Stimulated activated CD4-positive, alpha-beta T cell treated with anti-CD3 and anti-CD28 coated beads, Interleukin-4, amount 100 ng/mL, for 4 hours (primary cell): ENCODE data around the gene ADSS2.
"Not testable (repeated sequence)": the region's sequence is repeated elsewhere in the genome, so short reads cannot be mapped to it uniquely, and the experiment has no call there.

ENCODE experiments used
- DNase-seq, 2 experiments: peaks; one replicate each; pipeline ENCODE4 v3.0.0-alpha.2; 2020

The ADSS2 gene

GRCh38 chr1:244394826-244395765, 56.6 kb downstream of the ADSS2 start:
- DNase-seq = no peak

DNA sequence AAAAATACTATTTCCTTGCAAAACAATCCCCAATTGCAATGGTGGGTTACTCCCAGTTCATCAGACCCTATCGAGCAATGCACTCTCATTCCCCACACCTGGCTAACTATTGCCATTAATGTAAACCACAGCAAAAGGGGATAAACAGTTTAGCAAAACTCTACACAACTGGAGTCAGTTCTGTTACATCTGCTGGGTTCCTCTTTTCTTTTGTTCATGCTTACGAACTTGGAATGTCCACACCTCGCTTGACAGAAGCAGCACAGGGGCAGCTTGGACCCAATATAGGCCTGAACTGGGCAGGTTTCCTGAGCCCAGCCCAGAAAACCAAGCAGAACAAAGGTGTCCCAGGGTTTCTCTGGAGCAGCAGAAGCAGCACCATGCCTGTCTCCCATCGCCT, 57.4 kb downstream of the ADSS2 start:
- no peak for DNase-seq

DNA sequence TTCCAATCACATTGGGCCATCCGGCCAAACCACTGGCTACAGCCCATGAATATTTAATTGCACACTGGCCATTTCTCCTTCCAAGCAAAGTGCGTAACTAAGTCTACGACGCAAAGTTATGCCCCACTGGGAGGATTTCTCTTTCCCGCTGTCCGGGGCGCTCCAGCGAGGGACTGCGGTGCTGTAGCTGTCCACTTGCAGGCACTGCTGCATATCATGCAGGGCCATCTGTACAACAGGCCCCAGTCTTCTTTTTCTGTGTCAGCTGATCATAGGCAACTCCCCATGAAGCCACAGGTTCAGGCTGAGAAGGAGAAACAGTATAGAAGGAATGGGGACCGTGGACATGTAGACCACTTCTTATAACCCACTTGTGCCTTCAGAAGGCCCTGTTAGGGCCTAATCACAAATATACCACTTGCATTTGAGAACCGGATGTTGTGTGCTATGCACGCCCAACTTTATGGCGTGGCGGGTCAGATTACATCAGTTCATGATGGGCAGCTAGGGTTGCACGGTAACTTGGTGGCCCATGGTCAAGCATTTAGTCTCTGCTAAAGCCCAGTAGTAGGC, 58.0 kb downstream of the ADSS2 start:
- no peak for DNase-seq

- no peak for DNase-seq
Observed at GRCh38 chr1:244391761-244392160, 59.9 kb downstream of the ADSS2 start.

DNA sequence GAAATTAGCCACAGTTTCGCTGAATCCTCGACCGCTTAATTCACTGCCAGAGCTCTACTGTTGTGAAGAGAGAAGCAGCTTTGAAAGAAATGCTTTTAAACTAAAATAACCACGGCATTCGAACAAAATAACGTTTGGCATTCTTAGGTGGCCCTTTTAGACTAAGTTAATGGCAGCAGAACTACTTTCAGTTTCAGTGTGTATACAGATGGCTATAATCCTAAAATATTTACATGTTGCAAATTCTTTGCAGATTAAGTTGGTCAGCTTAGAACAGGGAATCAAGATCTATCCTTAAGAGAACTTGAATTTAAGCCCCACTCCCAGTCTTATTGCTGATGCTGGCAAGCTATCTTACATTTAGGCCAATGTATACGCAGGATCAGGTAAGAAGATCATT, 62.7 kb downstream of the ADSS2 start:
- no peak for DNase-seq

- DNase-seq = no peak
Observed at GRCh38 chr1:244387415-244387814, 64.3 kb downstream of the ADSS2 start.

- DNase-seq = no peak
Observed at GRCh38 chr1:244386595-244386994, 65.1 kb downstream of the ADSS2 start.

- DNase-seq = no peak
Observed at GRCh38 chr1:244384066-244384465, 67.6 kb downstream of the ADSS2 start.

DNA sequence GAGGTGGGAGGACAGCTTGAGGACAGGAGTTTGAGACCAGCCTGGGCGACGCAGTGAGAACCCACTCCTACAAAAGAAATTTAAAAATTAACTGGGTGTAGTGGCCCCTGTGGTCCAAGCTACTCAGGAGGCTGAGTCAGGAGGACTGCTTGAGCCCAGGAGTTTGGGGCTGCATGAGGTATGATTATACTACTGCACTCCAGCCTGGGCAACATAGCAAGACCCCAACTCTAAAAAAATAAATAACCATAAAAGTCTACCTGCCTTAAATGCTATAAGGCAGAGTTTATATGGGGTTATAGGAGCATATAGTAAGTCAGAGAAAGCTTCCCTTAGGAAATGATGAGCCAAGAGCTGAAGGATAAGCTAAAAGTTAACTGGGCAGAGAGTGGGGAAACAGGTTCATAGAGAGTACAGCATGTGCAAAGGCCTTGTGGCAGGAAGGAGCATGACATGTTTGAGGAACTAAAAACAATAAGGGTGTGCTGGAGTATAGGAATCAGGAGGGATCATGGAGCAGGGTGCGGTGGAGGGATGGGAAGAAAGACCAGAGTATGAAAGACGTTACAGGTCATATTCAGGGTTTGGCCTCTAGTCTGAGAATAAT, 68.3 kb downstream of the ADSS2 start:
- no peak for DNase-seq

- DNase-seq = no peak
Observed at GRCh38 chr1:244381878-244382565, 69.7 kb downstream of the ADSS2 start.

- no peak for DNase-seq
Observed at GRCh38 chr1:244376126-244376525, 75.6 kb downstream of the ADSS2 start.

- DNase-seq = no peak
Observed at GRCh38 chr1:244375051-244375450, 76.7 kb downstream of the ADSS2 start.

DNA sequence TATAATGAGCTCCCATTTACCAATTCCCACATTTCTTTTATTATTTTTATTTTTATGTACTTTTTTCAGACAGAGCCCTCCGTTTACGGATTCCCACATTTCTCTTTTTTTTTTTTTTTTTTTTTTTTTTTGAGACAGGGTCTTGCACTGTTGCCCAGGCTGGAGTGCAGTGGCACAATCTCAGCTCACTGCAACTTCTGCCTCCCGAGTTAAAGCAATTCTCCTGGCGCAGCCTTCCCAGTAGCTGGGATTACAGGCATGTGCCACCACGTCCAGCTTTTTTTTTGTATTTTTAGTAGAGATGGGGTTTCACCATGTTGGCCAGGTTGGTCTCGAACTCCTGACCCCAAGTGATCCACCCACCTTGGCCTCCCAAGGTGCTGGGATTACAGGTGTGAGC, 77.2 kb downstream of the ADSS2 start:
- DNase-seq = not testable (repeated sequence)

- no peak for DNase-seq
Observed at GRCh38 chr1:244371242-244372141, 80.2 kb downstream of the ADSS2 start.

DNA sequence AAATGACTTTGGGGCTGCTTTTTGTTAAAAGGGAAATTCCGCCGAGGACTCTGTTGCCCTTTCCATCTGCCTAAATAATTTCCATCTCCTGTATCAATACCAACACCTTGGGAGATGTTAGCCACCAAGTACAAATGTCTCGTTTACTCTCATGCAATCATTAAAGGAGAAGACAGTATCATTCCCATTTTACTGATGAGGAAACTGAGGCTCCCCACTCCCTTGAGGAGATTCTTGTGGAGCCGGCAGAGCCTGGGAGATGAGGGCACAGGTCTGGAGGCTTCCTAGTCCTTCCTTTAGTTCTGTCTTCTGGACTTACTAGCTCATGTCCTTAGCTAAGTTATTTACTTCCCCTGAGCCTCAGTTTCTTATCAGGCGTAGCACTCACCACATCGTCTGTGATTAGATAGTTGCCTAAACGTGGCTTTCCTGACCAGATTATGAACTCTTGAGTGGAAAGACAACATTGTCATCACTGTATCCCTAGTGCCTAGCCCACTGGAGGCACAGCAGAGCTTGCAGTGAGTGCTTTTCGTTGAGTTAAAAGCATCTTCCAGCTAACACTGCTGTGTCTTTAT, 81.6 kb downstream of the ADSS2 start:
- DNase-seq = no peak

DNA sequence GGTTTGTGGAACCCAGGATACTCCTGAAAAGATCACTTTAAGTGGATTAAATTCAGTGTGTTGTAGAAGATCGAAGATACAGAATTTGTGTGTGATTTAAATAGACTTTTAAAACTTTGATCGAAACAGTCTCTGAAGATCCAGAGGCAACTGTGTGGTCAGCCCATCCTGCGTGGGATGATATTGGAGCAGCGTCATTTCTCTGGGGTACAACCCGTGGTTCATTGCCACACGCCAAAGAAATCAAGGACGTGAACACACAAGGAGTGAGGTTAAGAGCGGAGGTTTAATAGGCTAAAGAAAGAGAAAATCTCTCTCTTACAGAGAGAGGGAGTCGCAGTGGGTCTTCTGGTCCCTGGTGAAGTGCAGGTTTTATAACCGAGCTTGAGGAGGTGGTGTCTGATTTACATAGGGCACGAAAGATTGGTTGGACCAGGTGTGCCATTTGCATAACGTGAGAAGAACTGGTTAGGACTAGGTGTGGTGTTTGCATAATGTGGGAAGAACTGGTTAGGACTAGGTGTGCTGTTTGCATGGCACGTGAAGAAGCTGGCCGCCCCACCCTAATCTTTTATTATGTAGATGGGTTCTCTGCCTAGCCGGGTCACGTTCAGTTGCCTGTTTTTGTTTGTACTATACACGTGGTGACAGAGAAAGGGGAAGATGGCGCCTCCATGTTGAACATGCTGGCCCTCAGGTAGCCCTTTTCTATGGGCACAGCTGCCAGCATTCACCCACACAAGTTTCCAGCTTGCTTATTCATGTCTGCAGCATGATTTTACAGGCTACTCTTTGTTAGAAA, 82.3 kb downstream of the ADSS2 start:
- DNase-seq = no peak

DNA sequence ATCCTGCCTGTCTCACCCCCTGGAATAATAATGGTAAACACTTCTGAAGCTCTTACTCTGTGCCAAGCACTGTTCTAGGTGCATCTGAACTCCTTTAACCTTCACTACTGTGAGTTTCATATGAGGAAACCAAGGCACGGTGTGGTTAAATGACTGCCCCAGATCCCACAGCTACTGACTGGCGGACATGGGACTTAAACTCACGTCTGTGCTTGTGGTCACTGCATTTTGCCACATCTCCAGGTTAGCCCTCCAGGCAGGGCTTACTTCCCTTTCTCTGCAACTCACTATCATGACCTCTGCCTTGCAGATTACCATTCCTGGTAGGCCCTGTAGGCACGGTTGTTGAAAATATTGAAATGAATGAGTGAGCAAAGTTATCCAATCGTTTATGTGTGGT, 83.4 kb downstream of the ADSS2 start:
- DNase-seq = no peak

GRCh38 chr1:244367399-244368114, 84.2 kb downstream of the ADSS2 start:
- no peak for DNase-seq

DNA sequence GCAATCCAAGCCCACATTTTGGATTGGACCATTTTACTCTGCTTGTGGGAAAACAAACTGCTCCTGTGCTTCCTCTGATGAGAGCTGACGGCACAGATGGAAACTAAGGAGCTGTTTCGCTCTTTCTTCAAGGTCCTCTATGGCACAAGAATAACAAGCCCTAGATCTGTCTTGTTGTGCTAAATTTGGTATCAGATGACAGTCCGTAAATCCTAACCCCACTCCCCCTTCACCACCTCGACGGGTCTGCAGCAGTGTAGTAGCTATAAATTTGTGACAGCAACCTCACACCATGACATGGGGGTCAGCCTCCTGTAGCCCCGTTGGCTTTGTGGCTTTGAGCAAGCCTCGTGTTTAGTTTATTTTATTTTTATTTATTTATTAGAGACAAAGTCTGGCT, 85.9 kb downstream of the ADSS2 start:
- DNase-seq = no peak

GRCh38 chr1:244365262-244365661, 86.4 kb downstream of the ADSS2 start:
- not testable (repeated sequence) for DNase-seq
